NCI-H1436 (cell line): ENCODE measurements around the gene MROH8.
"Not testable (repeated sequence)": the region's sequence is repeated elsewhere in the genome, so short reads cannot be mapped to it uniquely, and the experiment has no call there.

Source experiments
- DNase-seq: peaks from one replicate; lab custom pipeline; 2025; lab: John Stamatoyannopoulos, UW

Gene MROH8

DNA sequence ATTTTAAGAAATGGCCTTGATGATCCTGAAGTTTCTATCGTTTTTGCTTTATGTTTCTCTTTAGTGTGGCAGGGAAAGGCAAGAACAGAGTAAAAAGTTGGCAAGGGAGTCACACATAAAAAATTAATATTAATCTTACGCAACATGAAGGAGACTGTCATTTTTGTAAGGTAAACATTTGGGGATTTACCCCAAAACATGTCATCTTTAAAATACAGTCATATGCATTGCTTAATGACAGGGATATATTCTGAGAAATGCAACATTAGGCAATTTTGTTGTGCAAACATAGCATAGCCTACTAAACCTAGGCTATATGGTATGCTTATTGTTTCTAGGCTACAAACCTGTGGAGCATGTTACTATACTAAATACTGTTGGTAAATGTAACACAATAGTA is 88.9 kb downstream of the MROH8 start:
- no peak for DNase-seq

DNA sequence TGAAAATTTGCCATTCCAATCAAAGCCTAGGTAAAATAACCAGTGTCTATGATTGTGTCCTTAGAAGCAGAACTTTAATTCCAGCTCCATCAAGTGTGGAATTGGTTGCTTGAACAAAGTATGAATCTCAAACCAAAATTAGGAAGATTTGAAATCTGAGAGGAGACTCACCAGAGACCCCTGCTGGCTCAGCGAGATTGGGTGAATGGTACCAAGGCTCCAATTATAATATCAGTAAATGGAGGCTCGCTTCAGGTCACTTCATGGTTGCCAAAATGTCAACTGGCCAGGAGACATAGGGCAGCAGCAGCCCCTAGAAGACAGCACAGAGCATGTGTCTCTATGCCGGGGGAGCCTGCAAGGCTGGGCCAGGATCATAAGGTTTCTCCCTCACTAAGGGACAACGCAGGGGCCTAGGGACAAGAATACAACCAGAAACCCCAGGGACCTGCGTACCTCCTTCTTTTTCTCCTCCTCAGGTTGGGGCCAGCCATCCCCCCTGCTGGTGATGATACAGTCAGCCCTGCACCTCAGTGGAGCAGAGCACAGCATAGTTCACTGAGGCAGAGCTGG is 97.5 kb downstream of the MROH8 start:
- no peak for DNase-seq

DNA sequence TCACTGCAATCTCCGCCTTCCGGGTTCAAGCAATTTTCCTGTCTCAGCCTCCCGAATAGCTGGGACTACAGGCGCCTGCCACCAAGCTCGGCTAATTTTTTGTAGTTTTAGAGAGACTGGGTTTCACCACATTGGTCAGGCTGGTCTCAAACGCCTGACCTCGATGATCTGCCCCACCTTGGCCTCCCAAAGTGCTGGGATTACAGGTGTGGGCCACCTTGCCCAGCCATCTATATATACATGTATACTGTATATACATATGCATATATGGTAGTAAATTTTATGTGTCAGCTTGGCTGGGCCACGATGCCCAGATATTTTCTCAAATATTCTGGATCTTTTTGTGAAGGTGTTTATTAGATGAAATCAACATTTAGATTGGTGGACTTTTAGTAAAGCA is 102.3 kb downstream of the MROH8 start:
- no peak for DNase-seq

DNA sequence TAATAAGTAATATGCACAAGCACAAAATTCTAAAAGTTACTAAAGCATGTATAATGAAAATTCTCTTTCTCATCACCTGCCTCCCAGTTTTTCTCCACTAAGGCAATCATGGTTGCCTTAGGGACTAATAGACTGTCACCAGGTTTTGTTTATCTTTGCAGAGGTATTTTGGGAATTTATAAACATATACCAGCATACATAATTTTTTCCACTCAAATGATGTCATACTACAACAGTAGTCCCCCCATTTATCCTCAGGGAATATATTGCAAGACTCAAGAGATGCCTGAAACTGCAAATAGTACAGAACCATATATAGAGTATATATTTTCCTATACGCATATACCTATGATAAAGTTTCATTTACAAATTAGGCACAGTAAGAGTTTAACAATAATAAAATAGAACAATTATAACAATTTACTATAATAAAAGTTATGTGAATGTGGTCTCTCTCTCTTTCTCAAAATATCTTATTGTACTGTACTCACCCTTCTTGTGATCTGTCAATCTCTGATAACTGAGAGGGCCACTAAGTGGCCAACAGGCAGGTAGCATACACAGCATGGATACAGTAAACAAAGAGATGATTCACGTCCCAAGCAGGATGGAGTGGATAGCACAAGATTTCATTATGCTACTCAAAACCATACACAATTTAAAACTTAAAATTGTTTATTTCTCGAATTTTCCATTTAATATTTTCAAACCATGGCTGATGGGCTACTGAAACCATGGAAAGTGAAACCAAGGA is 103.2 kb downstream of the MROH8 start:
- DNase-seq = no peak

DNA sequence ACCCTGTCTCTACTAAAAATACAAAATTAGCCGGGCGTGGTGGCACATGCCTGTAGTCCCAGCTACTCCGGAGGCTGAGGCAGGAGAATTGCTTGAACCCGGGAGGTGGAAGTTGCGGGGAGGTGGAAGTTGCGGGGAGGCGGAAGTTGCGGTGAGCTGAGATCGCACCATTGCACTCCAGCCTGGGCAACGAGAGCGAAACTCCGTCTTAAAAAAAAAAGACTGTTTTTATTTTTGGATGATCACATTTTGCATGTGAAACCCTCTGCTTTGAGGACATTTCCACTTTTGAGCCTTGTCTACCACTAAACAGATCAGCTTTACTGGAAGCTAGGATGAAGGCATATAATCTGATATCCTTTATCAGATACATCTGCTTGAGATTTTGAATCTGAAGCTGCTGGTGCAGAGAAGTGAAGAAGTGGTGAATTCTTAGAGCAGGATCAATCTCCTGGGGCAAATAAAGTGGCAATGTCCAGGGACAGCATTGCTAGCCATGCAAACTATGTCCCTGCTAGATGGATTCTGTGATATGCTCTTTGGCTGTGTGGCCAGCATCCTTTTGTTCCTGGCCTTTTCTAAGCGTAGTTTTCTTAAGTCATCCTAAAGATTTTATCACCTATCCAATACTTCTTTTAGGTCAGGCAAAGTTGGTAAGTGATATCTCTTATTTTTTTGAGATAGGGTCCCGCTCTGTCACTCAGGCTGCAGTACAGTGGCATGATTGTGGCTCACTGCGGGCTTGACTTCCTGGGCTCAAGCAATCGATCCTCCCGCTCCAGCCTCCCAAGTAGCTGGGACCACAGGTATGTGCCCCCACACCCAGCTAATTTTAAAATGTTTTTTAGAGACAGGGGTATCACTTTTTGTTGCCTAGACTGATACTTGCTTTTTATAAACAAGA is 106.8 kb downstream of the MROH8 start:
- DNase-seq = no peak

DNA sequence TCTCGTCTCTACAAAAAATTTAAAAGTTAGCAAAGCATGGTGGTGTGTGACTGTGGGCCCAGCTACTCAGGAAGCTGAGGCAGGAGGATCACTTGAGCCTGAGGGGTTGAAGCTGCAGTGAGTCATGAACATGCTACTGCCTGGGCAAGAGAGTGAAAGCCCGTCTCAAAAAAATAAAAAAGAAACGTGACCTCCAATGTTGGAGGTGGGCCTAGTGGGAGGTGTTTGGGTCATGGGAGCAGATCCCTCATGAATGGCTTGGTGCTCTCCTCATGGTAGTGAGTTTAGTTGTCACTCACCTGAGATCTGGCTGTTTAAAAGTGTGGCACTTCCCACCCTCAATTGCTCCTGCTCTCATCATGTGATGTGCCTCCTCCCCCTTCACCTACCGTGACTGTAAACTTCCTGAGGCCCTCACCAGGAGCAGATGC is 107.9 kb downstream of the MROH8 start:
- no peak for DNase-seq

DNA sequence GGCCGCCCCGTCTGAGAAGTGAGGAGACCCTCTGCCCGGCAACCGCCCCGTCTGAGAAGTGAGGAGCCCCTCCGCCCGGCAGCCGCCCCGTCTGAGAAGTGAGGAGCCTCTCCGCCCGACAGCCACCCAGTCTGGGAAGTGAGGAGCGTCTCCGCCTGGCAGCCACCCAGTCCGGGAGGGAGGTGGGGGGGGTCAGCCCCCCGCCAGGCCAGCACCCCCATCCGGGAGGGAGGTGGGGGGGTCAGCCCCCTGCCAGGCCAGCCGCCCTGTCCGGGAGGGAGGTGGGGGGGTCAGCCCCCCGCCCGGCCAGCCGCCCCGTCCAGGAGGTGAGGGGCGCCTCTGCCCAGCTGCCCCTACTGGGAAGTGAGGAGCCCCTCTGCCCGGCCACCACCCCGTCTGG is 109.8 kb downstream of the MROH8 start:
- not testable (repeated sequence) for DNase-seq

DNA sequence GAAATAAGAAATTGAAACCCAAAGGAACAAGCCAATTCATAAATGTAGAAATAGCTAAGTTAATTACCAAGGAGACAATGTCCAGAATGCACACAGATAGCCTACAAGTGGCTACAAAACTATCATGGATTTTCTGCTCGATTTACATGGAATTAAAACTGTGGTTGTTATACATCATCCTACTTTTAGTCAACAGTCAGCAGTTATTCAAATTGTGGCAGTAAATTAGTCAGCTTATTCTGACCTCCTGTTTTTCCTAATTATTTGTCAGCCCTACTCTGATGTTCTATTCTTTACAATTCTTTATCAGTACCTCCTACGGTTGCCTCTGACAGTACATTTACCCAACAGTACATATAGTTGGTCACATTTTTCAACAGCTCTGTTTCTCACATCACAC is 113.2 kb downstream of the MROH8 start:
- DNase-seq = no peak

DNA sequence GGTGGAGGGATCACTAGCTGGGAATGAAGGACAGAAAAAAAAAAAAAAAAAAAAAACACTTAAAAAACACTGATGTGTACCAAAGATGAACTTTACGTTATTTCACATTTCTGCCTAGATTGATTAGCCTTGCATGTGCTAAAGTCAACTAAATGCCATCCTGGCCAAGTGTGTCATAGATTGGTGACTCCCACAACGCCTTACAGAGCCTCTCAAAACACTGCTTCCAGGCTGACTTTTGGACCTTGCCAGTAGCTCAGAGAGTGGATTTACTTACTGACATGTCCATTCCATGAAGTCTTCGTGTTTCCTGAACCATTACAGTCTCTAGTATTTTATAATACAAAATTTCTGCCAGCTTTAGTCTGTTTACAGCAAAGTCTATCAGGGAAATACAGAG is 124.1 kb downstream of the MROH8 start:
- no peak for DNase-seq

DNA sequence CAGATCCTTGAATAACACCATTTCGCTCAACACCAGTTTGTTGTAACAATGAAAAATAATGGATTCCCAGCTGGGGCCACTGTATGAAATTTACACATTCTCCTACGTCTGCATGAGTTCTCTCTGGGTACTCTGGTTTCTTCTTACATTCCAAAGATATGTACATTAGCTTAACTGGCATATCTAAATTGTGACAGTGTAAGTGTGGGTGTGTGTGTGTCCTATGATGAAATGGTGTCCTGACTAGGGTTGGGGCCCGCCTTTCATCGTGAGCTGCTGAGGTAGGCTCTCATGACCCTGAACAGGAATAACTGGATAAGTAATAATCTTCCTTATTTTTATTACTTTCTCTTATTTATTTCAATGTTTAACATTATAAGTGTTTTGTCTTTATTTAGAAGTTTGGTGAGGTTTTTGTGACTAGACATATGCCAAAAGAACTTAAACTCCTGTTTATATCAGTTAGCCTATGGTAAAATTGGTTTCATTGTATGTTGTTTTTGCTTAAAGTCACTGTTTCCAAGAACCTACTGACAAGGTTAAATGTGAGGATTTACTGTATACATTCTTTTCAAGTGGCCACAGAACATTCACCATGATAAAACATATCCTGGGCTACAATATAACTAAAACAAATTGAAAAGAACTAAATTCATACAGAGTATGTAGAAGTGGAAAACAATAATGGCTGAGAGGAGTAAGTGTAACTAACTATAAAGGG is 126.0 kb downstream of the MROH8 start:
- no peak for DNase-seq
